Stimulated activated CD4-positive, alpha-beta T cell treated with anti-CD3 and anti-CD28 coated beads, Interleukin-4, amount 100 ng/mL, for 24 hours (primary cell): ENCODE measurements around the gene PXDN.
"Not testable (repeated sequence)": the region's sequence is repeated elsewhere in the genome, so short reads cannot be mapped to it uniquely, and the experiment has no call there.

ENCODE experiments used
- DNase-seq: peaks from one replicate; pipeline ENCODE4 v3.0.0-alpha.2; 2020

Gene PXDN

DNA sequence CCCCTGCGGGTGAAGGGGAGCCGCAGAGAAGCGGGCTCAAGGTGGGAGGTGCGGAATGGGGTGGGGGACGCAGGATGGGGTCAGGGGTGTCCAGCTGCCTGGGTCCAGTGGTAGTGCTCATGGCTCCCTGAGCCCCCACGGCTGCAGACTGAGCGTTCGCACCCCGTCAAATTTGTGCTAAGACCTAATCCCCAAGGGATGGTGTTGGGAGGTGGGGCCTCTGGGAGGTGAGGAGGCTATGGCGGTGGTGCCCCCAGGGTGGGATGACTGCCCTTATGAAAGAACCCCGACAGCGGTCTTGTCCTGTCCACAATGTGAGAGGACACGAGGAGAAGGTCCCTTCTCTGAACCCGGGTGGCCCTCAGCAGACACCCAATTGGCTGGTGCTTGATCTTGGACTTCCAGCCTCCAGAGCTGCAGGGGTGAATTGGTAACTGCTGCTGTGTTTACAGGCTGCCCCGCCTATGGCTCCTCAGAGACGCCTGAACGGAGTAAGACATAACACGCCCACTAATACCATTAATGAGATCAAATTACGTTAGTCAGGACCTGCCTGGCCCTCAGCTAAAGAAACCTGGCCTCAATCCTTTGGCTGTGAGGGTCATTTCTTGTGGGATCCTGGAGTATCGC lies 42.6 kb downstream of the PXDN start:
- DNase-seq, result no peak

GRCh38 chr2:1701020-1701419 lies 43.3 kb downstream of the PXDN start:
- no peak for DNase-seq

DNA sequence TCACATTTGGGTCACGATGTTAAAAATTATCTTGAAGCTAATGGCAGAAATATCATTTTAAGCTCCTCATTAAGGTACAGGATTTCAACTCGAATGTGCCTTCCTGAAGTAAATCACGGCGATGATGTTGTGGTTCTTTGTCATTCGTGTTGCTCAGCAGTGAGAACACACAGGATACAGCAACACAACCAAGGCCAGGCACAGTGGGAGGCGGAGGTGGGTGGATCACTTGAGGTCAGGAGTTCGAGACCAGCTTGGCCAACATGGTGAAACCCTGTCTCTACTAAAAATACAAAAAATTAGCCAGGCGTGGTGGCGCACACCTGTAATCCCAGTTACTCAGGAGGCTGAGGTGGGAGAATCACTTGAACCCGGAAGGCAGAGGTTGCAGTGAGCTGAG lies 43.9 kb downstream of the PXDN start:
- DNase-seq, result not testable (repeated sequence)

GRCh38 chr2:1698188-1698945 lies 45.9 kb downstream of the PXDN start:
- no peak for DNase-seq

GRCh38 chr2:1697601-1698000 lies 46.7 kb downstream of the PXDN start:
- DNase-seq, result no peak

- no peak for DNase-seq
Measured at GRCh38 chr2:1696472-1696871, 47.8 kb downstream of the PXDN start.

DNA sequence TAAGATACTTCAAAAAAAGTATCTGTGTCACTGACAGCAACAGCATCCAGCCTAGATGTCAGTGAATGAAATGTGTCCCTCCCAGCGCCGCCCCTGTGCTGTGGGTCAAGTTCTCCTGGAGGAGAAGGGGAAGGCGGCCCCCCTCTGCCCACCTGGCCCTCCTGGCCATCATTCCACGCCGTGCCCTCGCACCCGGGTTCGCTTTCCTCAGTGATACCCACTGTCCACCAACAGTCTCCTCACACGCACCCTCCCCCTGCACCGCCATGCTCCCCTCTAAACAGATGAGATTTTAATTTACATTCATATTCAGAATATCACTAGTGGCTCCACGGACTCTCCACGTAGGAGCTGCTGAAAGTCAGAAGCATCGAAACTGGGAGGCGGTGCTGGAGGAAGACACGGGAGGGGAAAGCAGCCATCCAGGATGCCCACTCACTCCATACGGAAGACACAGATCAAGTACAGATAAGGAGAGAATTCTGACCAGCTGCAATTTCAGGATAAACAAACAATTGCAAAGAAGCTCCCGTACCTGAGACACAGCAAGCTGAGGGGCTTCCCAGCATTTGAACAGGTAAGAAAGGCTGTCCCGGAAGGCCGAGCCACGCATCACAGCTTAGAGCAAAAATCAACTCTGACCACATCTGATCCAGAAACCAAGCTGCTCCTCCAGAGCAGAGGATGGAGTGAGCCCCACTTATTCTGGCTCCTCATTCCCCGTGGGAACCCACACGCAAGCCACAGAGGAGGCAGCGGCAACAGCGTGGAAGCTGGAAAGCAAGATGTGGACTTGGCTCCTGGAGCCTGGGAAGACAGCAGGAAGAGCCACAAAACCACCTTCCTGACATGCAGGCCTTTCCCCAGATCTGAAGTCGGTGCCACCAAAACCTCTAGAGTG lies 49.7 kb downstream of the PXDN start:
- no peak for DNase-seq

GRCh38 chr2:1693723-1694122 lies 50.6 kb downstream of the PXDN start:
- no peak for DNase-seq

DNA sequence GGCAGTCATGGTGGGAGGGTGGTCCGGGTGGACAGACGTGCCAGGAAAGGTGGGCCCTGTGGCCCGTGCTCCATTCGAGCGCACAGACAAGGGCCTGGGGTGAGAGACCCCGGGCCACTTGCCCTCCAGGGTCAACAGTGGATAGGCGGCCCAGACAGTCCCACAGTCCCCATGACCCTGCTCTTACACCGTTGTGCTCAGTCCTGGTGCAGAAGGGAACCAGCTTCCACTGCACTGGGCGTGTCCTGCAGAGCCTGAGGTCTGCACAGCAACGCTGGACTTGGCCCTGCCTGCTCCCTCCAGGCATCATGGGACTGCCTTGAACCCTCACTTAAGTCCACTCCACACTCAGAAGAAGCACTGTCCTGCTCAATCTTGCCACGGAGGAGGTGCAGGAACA lies 52.0 kb downstream of the PXDN start:
- DNase-seq, result no peak

GRCh38 chr2:1691366-1691765 lies 52.9 kb downstream of the PXDN start:
- no peak for DNase-seq

DNA sequence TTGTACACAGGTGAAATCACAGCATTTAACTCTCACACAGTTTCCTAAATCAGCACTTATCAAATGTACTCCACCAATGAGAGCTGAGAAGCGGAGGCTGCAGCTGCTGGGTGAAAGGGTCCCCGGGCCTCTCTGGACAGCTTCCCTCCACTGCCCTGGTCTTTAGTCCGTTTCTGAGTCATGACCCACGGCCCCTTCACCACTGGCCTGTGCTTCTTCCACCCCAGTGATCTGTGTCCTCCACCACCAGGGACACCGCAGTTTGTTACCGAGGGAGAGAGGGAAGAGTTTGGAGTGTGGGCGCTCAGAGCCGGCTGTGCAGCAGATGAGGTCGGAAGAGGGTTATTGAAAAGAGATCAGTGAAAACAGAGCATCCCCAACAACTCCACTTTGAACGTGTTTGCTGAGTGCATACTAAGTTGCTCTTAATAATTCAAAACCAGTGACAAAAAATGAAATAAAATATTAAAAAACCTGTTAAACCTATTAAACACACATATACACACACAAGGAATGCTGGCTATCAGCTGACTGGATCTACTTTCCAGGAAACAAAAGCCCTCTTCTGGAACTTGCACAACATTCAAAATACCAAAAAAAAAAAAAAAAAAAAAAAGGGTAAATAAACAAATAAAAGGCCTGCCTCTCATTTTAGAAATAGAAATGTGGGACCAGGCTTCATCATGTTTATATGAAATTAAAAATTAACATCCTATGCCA lies 54.1 kb downstream of the PXDN start:
- no peak for DNase-seq

GRCh38 chr2:1688859-1689258 lies 55.5 kb downstream of the PXDN start:
- no peak for DNase-seq

GRCh38 chr2:1688161-1688560 lies 56.2 kb downstream of the PXDN start:
- no peak for DNase-seq

- DNase-seq, result no peak
Measured at GRCh38 chr2:1687254-1687653, 57.1 kb downstream of the PXDN start.

- no peak for DNase-seq
Measured at GRCh38 chr2:1686784-1687105, 57.6 kb downstream of the PXDN start.

GRCh38 chr2:1685957-1686783 lies 58.1 kb downstream of the PXDN start:
- DNase-seq, result no peak

GRCh38 chr2:1685078-1685956 lies 59.0 kb downstream of the PXDN start:
- no peak for DNase-seq

DNA sequence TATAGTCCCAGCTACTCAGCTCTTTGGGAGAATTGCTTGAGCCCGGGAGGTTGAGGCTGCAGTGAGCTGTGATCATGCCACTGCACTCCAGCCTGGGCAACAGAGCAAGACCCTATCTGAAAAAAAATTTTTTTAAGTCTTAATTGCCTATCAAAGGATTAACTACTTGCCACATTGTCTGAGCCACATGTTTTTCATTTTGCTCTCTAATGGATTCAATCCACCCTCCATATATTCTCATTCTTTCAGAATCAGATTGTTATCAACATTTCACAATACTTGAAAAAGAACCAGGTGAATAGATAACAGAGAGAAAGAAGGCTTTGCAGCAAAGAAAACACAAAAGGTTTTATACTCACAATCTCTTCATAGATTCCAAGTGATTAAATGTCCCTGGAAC lies 61.0 kb downstream of the PXDN start:
- DNase-seq, result no peak

DNA sequence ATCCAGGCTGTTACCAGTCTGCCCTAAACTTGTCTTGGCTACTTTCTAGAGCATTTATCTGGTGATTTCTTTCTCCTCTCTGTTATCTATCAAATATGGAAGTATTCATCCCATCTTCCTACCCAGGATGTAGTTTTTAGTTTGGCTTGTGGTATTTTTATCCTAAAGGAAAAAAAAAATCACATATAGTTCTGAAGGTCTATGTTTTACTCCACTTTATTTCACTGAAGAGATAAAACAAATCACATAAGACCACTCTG lies 62.2 kb downstream of the PXDN start:
- no peak for DNase-seq

DNA sequence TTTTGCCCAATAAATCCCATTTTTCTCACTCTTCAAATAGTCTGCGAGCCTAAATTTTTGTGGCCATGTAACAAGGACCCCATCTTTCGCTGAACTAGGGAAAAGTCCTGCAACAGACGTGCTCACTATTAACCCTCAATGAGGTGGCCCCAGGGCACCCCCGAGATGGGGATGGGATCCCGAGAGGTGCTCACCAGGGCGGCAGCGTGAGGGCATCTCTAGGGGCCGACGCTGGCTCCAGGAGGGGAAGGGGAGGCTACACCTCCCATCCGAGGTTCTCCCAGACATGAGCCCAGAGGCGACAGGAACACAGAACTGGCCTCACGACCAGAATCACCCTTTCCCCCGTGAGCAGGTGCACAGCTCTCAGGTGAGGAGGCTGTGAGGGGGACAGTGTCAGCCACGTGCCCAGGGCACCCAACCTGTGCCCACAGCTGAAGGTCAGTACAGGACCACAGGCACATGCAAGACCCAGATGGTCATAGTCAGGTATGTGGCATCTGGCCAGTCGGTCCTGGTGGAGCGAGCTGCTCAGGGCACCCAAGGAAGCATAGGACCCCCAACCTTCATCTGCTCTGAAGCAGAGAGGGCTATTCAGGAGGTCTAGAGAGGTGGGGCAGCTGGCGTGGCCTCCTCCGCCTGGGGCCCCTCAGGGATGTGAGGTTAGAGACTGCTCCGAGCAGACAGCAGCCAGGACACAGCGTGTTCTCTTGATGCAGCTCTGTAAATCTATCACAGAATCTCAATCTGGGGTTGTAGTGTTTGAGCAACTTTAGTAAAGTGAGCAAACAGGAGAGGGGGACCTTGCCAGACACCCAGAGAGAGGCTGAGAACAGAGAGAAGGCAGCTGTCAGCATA lies 62.8 kb downstream of the PXDN start:
- DNase-seq, result no peak

GRCh38 chr2:1681017-1681318 lies 63.3 kb downstream of the PXDN start:
- DNase-seq, result no peak
